OCI-LY1 (cell line): Measurements from ENCODE around the gene RUSC1.

Source experiments
- H2AFZ ChIP-seq: fragments of 200-600 bp; sonication (generic), shearing (Covaris generic); 2 replicates; pipeline ENCODE4 v1.6.0; 2014; ENCODE audit warnings: antibody characterized with exemption, mild to moderate bottlenecking, low read length
- H3F3A ChIP-seq: fragments of 200-600 bp; sonication (generic), shearing (Covaris generic); 2 replicates; pipeline ENCODE4 v1.6.0; 2014; ENCODE audit warnings: mild to moderate bottlenecking, antibody characterized with exemption, low read length, moderate library complexity; ENCODE audit not compliant: insufficient read depth
- H3K27ac ChIP-seq: fragments of 200-600 bp; sonication (generic); 2 replicates; pipeline ENCODE4 v1.5.1; 2014; ENCODE audit warnings: low read length, mixed run types, mild to moderate bottlenecking, low read depth; ENCODE audit not compliant: poor library complexity, severe bottlenecking
- H3K27me3 ChIP-seq: fragments of 200-600 bp; sonication (generic); 2 replicates; pipeline ENCODE4 v1.6.0; 2014; ENCODE audit warnings: antibody characterized with exemption, mild to moderate bottlenecking, low read length, moderate library complexity; ENCODE audit not compliant: insufficient read depth
- H3K36me3 ChIP-seq: fragments of 200-600 bp; sonication (generic); 2 replicates; pipeline ENCODE4 v1.6.1; 2014; ENCODE audit warnings: mild to moderate bottlenecking, antibody characterized with exemption, low read length, moderate library complexity, mixed read lengths; ENCODE audit not compliant: insufficient read depth
- H3K4me1 ChIP-seq: fragments of 200-600 bp; sonication (generic); 2 replicates; pipeline ENCODE4 v1.5.1; 2014; ENCODE audit warnings: mild to moderate bottlenecking, low read length, moderate library complexity; ENCODE audit not compliant: insufficient read depth, severe bottlenecking
- H3K4me2 ChIP-seq: fragments of 200-600 bp; sonication (generic), shearing (Covaris generic); 2 replicates; pipeline ENCODE4 v1.6.1; 2014; ENCODE audit warnings: low read length
- H3K4me3 ChIP-seq: fragments of 200-600 bp; sonication (generic); 2 replicates; pipeline ENCODE4 v1.5.1; 2014; ENCODE audit warnings: low read length, low read depth, mild to moderate bottlenecking, mixed read lengths; ENCODE audit not compliant: poor library complexity, severe bottlenecking
- H3K79me2 ChIP-seq: fragments of 200-600 bp; shearing (Covaris generic); 2 replicates; pipeline ENCODE4 v1.6.1; 2016; ENCODE audit warnings: mixed run types, low read length, mixed read lengths; ENCODE audit not compliant: insufficient read depth
- H3K9ac ChIP-seq: fragments of 200-600 bp; sonication (generic), shearing (Covaris generic); 2 replicates; pipeline ENCODE4 v1.6.1; 2014; ENCODE audit warnings: mild to moderate bottlenecking, low read length, mixed read lengths
- H3K9me2 ChIP-seq: fragments of 200-600 bp; sonication (generic), shearing (Covaris generic); 2 replicates; pipeline ENCODE4 v1.6.1; 2014; ENCODE audit warnings: low read depth, mild to moderate bottlenecking, low read length, mixed read lengths
- H3K9me3 ChIP-seq: fragments of 200-600 bp; shearing (Covaris generic); 2 replicates; pipeline ENCODE4 v1.6.1; 2014; ENCODE audit warnings: low read length, mixed read lengths
- H4K20me1 ChIP-seq: fragments of 200-600 bp; sonication (generic), shearing (Covaris generic); 2 replicates; pipeline ENCODE4 v1.6.0; 2016; ENCODE audit warnings: mild to moderate bottlenecking, low read length; ENCODE audit not compliant: insufficient read depth
- EZH2 ChIP-seq: fragments of 200-600 bp; sonication (generic), shearing (Covaris generic); IDR thresholded peaks from 2 replicates; pipeline ENCODE4 v1.8.0; 2017; ENCODE audit warnings: borderline replicate concordance, mixed run types, mild to moderate bottlenecking, antibody characterized with exemption, low read length, moderate library complexity, mixed read lengths
- TF ChIP-seq, protein P1 (sequence below): fragments of 200-600 bp; sonication (generic), shearing (Covaris generic); IDR thresholded peaks from 2 replicates; pipeline ENCODE4 v1.5.1; 2017; ENCODE audit warnings: mild to moderate bottlenecking, antibody characterized with exemption, low read length, moderate library complexity, mixed read lengths

Gene RUSC1

GRCh38 chr1:155360051-155360450 lies 39.4 kb downstream of the RUSC1 start:
- no peaks in the 10 kb centered on the region for H3K79me2 ChIP-seq
- H3K4me2 ChIP-seq, result no peak overlapping the region
- H3K27ac ChIP-seq, result no peak overlapping the region
- H4K20me1 ChIP-seq, result no peaks in the 10 kb centered on the region
- no peaks in the 10 kb centered on the region for H3K27me3 ChIP-seq
- TF ChIP-seq, protein P1, sequence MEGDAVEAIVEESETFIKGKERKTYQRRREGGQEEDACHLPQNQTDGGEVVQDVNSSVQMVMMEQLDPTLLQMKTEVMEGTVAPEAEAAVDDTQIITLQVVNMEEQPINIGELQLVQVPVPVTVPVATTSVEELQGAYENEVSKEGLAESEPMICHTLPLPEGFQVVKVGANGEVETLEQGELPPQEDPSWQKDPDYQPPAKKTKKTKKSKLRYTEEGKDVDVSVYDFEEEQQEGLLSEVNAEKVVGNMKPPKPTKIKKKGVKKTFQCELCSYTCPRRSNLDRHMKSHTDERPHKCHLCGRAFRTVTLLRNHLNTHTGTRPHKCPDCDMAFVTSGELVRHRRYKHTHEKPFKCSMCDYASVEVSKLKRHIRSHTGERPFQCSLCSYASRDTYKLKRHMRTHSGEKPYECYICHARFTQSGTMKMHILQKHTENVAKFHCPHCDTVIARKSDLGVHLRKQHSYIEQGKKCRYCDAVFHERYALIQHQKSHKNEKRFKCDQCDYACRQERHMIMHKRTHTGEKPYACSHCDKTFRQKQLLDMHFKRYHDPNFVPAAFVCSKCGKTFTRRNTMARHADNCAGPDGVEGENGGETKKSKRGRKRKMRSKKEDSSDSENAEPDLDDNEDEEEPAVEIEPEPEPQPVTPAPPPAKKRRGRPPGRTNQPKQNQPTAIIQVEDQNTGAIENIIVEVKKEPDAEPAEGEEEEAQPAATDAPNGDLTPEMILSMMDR, result no peak
- TF ChIP-seq EZH2, result no peak
- H2AFZ ChIP-seq, result no peak overlapping the region
- no peaks in the 10 kb centered on the region for H3K9me2 ChIP-seq
- no peaks in the 10 kb centered on the region for H3F3A ChIP-seq
- H3K4me3 ChIP-seq, result no peak overlapping the region
- no peaks in the 10 kb centered on the region for H3K4me1 ChIP-seq
- no peaks in the 10 kb centered on the region for H3K9me3 ChIP-seq
- H3K36me3 ChIP-seq, result peaks cover 52% of the 10 kb centered on the region
- no peak overlapping the region for H3K9ac ChIP-seq

- no peaks in the 10 kb centered on the region for H3K27me3 ChIP-seq
- no peak overlapping the region for H2AFZ ChIP-seq
- H3K79me2 ChIP-seq, result 0 out of 2 replicates have a peak, but pooled peaks cover 3% of the 10 kb centered on the region
- no peak overlapping the region for H3K9ac ChIP-seq
- no peaks in the 10 kb centered on the region for H3K9me3 ChIP-seq
- TF ChIP-seq, protein P1, result no peak
- TF ChIP-seq EZH2, result no peak
- no peaks in the 10 kb centered on the region for H4K20me1 ChIP-seq
- no peak overlapping the region for H3K4me3 ChIP-seq
- peak overlapping the region; percentile 14 for H3K27ac ChIP-seq
- H3F3A ChIP-seq, result peaks cover 2% of the 10 kb centered on the region; the same call in 1 of the 2 replicates
- H3K9me2 ChIP-seq, result no peaks in the 10 kb centered on the region
- H3K4me2 ChIP-seq, result no peak overlapping the region
- peaks cover 68% of the 10 kb centered on the region for H3K36me3 ChIP-seq
- peaks cover 11% of the 10 kb centered on the region for H3K4me1 ChIP-seq
Observed at GRCh38 chr1:155379180-155379579, 58.5 kb downstream of the RUSC1 start.

- H3K79me2 ChIP-seq, result 0 out of 2 replicates have a peak, but pooled peaks cover 3% of the 10 kb centered on the region
- TF ChIP-seq, protein P1, result no peak
- TF ChIP-seq EZH2, result no peak
- no peaks in the 10 kb centered on the region for H4K20me1 ChIP-seq
- H3K4me3 ChIP-seq, result no peak overlapping the region
- H3K4me2 ChIP-seq, result no peak overlapping the region
- no peaks in the 10 kb centered on the region for H3K9me2 ChIP-seq
- H3K4me1 ChIP-seq, result peaks cover 11% of the 10 kb centered on the region
- peaks cover 63% of the 10 kb centered on the region for H3K36me3 ChIP-seq
- peaks cover 5% of the 10 kb centered on the region; the same call in 1 of the 2 replicates for H3F3A ChIP-seq
- H2AFZ ChIP-seq, result no peak overlapping the region
- no peaks in the 10 kb centered on the region for H3K9me3 ChIP-seq
- H3K27ac ChIP-seq, result peak overlapping the region; percentile 14
- no peak overlapping the region for H3K9ac ChIP-seq
- no peaks in the 10 kb centered on the region for H3K27me3 ChIP-seq
Observed at GRCh38 chr1:155379631-155380090, 59.0 kb downstream of the RUSC1 start.
